H1 (cell line): ENCODE data around the gene ACTN2. TPM values are rescaled to one million over a fixed set of nuclear protein-coding genes. Genes with fewer than 3 reads are reported as not detected.

Experiments used
- CTCF ChIA-PET: fragments of 300-600 bp; sonication (Branson Sonifier 250); formaldehyde crosslinking; loops from one replicate; lab custom pipeline; 2021; ENCODE audit not compliant: partially characterized antibody; lab: Charles Lee
- POLR2A ChIA-PET: fragments of 300-600 bp; sonication (Branson Sonifier 250); formaldehyde crosslinking; loops from one replicate; lab custom pipeline; 2021; ENCODE audit warnings: inconsistent platforms; ENCODE audit not compliant: partially characterized antibody; lab: Charles Lee
- DNase-seq, 2 experiments: peaks; one replicate each; pipeline versions ENCODE4 v3.0.0 to v3.0.0-alpha.2; 2010 to 2022; ENCODE audit warnings: low spot score in 2 of 2, low read depth in 1 of 2, mixed read lengths in 1 of 2
- FAIRE-seq: peaks from 2 replicates; lab custom pipeline; 2011; peaks lifted over from hg19 to GRCh38; lab: Jason Lieb, UNC
- H2AFZ ChIP-seq: 2 replicates; pipeline ENCODE4 v1.8.1; 2012; ENCODE audit warnings: low read length, inconsistent platforms
- H2AK5ac ChIP-seq: 2 replicates; pipeline ENCODE4 v1.6.1; 2013; ENCODE audit warnings: low read depth, low read length
- H2BK120ac ChIP-seq: replicated peaks from 2 replicates; pipeline ENCODE3; 2013; ENCODE audit warnings: low read depth, low read length, inconsistent platforms
- H2BK12ac ChIP-seq: 2 replicates; pipeline ENCODE4 v1.6.1; 2013; ENCODE audit warnings: low read depth, low read length
- H2BK15ac ChIP-seq: 2 replicates; pipeline ENCODE4 v1.6.1; 2013; ENCODE audit warnings: low read length
- H2BK20ac ChIP-seq: 2 replicates; pipeline ENCODE4 v1.6.1; 2013; ENCODE audit warnings: low read length
- H2BK5ac ChIP-seq: 2 replicates; pipeline ENCODE4 v1.6.1; 2013; ENCODE audit warnings: low read depth, low read length
- H3K14ac ChIP-seq: 2 replicates; pipeline ENCODE4 v1.6.1; 2013; ENCODE audit warnings: inconsistent platforms; ENCODE audit not compliant: insufficient read length
- H3K18ac ChIP-seq: 2 replicates; pipeline ENCODE4 v1.6.1; 2013; ENCODE audit warnings: low read length; ENCODE audit errors: extremely low read depth
- H3K23ac ChIP-seq: 2 replicates; pipeline ENCODE4 v1.6.1; 2013; ENCODE audit warnings: inconsistent platforms; ENCODE audit not compliant: insufficient read length
- H3K23me2 ChIP-seq: 2 replicates; pipeline ENCODE4 v1.6.1; 2013; ENCODE audit warnings: low read depth, low read length
- H3K27ac ChIP-seq: 2 replicates; pipeline ENCODE4 v1.6.1; 2011; ENCODE audit warnings: low read depth, low read length, inconsistent platforms
- H3K27me3 ChIP-seq, 4 experiments: replicated peaks in 1 of 4; 1 replicate in 1 of 4; 2 replicates in 3 of 4; pipeline versions ENCODE4 v1.6.1 to v1.8.1; 2011 to 2013; ENCODE audit warnings: low read length in 3 of 4, mild to moderate bottlenecking in 3 of 4, inconsistent platforms in 2 of 4, mixed read lengths in 2 of 4, moderate library complexity in 1 of 4; ENCODE audit not compliant: control insufficient read depth in 3 of 4, insufficient read depth in 3 of 4; ENCODE audit errors: extremely low read depth in 1 of 4
- H3K36me3 ChIP-seq, 4 experiments: 2 replicates each; pipeline versions ENCODE4 v1.6.1 to v1.8.1; 2011 to 2013; ENCODE audit warnings: mild to moderate bottlenecking in 4 of 4, low read length in 3 of 4, moderate library complexity in 2 of 4, control low read depth in 1 of 4, inconsistent platforms in 1 of 4; ENCODE audit not compliant: insufficient read depth in 4 of 4, control insufficient read depth in 2 of 4
- H3K4ac ChIP-seq: replicated peaks from 2 replicates; pipeline ENCODE3; 2013; ENCODE audit warnings: low read length, low read depth, mixed read lengths, inconsistent platforms; ENCODE audit not compliant: insufficient read length
- H3K4me1 ChIP-seq, 4 experiments: replicated peaks in 1 of 4; 1 replicate in 1 of 4; 2 replicates in 3 of 4; pipeline versions ENCODE4 v1.6.1 to v1.8.1; 2011 to 2013; ENCODE audit warnings: low read length in 3 of 4, inconsistent platforms in 2 of 4, mixed read lengths in 1 of 4; ENCODE audit not compliant: insufficient read depth in 4 of 4, control insufficient read depth in 3 of 4
- H3K4me2 ChIP-seq, 2 experiments: 2 replicates each; pipeline versions ENCODE4 v1.6.1 to v1.8.1; 2011 to 2013; ENCODE audit warnings: low read depth in 2 of 2, low read length in 2 of 2, control low read depth in 1 of 2, inconsistent platforms in 1 of 2, mild to moderate bottlenecking in 1 of 2; ENCODE audit not compliant: insufficient read depth in 1 of 2
- H3K4me3 ChIP-seq, 4 experiments: fragments of 200-600, 300-600 bp in 1 of 4; sonication (generic), shearing (Covaris generic), sonication (Bioruptor Twin) in 1 of 4; 2 replicates each; pipeline versions ENCODE4 v1.5.1 to v1.8.1; 2011 to 2016; ENCODE audit warnings: low read length in 4 of 4, low read depth in 3 of 4, control low read depth in 2 of 4, inconsistent platforms in 2 of 4, mild to moderate bottlenecking in 2 of 4, mixed read lengths in 1 of 4, moderate library complexity in 1 of 4; ENCODE audit not compliant: insufficient read depth in 2 of 4; ENCODE audit errors: extremely low read depth in 1 of 4
- H3K56ac ChIP-seq: replicated peaks from 2 replicates; pipeline ENCODE3; 2013; ENCODE audit warnings: low read depth, mild to moderate bottlenecking, mixed read lengths, low read length, inconsistent platforms; ENCODE audit not compliant: insufficient read length
- H3K79me1 ChIP-seq: 2 replicates; pipeline ENCODE4 v1.6.1; 2013; ENCODE audit warnings: low read depth, low read length, control low read depth
- H3K79me2 ChIP-seq, 2 experiments: 2 replicates each; pipeline versions ENCODE4 v1.6.1 to v1.8.1; 2012 to 2013; ENCODE audit warnings: low read length in 2 of 2, mild to moderate bottlenecking in 2 of 2, inconsistent platforms in 1 of 2; ENCODE audit not compliant: insufficient read depth in 2 of 2, control insufficient read depth in 1 of 2
- H3K9ac ChIP-seq, 4 experiments: replicated peaks in 1 of 4; 1 replicate in 1 of 4; 2 replicates in 3 of 4; pipeline versions ENCODE4 v1.6.1 to v1.8.1; 2011 to 2013; ENCODE audit warnings: low read depth in 3 of 4, low read length in 3 of 4, control low read depth in 2 of 4, mild to moderate bottlenecking in 2 of 4, moderate library complexity in 2 of 4, inconsistent platforms in 1 of 4; ENCODE audit errors: extremely low read depth in 1 of 4
- H3K9me3 ChIP-seq, 2 experiments: 2 replicates each; pipeline versions ENCODE4 v1.6.1 to v1.8.1; 2012 to 2013; ENCODE audit warnings: mild to moderate bottlenecking in 2 of 2, moderate library complexity in 2 of 2, control low read depth in 1 of 2, inconsistent platforms in 1 of 2, low read depth in 1 of 2, low read length in 1 of 2, mixed read lengths in 1 of 2; ENCODE audit not compliant: insufficient read depth in 2 of 2
- H4K20me1 ChIP-seq, 2 experiments: replicated peaks in 1 of 2; 2 replicates each; pipeline versions ENCODE3 to v1.8.1; 2011 to 2013; ENCODE audit warnings: inconsistent platforms in 2 of 2, low read length in 2 of 2, mild to moderate bottlenecking in 1 of 2; ENCODE audit not compliant: insufficient read depth in 2 of 2, control insufficient read depth in 1 of 2
- H4K5ac ChIP-seq: 2 replicates; pipeline ENCODE4 v1.6.1; 2013; ENCODE audit warnings: low read length, low read depth, mixed read lengths, inconsistent platforms; ENCODE audit not compliant: insufficient read length
- H4K8ac ChIP-seq: 2 replicates; pipeline ENCODE4 v1.8.0; 2013; ENCODE audit warnings: mild to moderate bottlenecking, moderate library complexity, low read length, inconsistent platforms; ENCODE audit not compliant: insufficient read depth; ENCODE audit errors: extremely low read depth
- H4K91ac ChIP-seq: replicated peaks from 2 replicates; pipeline ENCODE3; 2013; ENCODE audit warnings: low read length, mixed read lengths, inconsistent platforms; ENCODE audit not compliant: insufficient read length
- BACH1 ChIP-seq: IDR thresholded peaks from 2 replicates; pipeline ENCODE4 v1.6.1; 2012; ENCODE audit warnings: low read length, improper control_type of control experiment
- CHD1 ChIP-seq: IDR thresholded peaks from 2 replicates; pipeline ENCODE4 v1.6.1; 2012; ENCODE audit warnings: low read depth, low read length, improper control_type of control experiment
- EP300 ChIP-seq, 2 experiments: IDR thresholded peaks; 1 replicate in 1 of 2; 2 replicates in 1 of 2; pipeline ENCODE4 v1.6.1; 2011 to 2012; ENCODE audit warnings: low read depth in 2 of 2, low read length in 2 of 2, mild to moderate bottlenecking in 2 of 2, borderline replicate concordance in 1 of 2, inconsistent platforms in 1 of 2, moderate library complexity in 1 of 2
- GABPA ChIP-seq: IDR thresholded peaks from 2 replicates; pipeline ENCODE4 v1.6.1; 2011; ENCODE audit warnings: mild to moderate bottlenecking, low read length, moderate library complexity, borderline replicate concordance; ENCODE audit not compliant: insufficient read depth
- GTF2F1 ChIP-seq: IDR thresholded peaks from 2 replicates; pipeline ENCODE4 v1.6.1; 2012; ENCODE audit warnings: low read depth, low read length, improper control_type of control experiment, borderline replicate concordance
- KDM1A ChIP-seq: fragments of 200-600, 300-600 bp; sonication (generic); IDR thresholded peaks from 2 replicates; pipeline ENCODE4 v1.7.1; 2016; ENCODE audit warnings: mild to moderate bottlenecking, low read length, borderline replicate concordance
- PHF8 ChIP-seq: fragments of 200-600 bp; sonication (generic); conservative IDR thresholded peaks from 2 replicates; pipeline ENCODE4 v1.7.1; 2012; ENCODE audit warnings: low read depth, mild to moderate bottlenecking, inconsistent platforms, low read length, moderate library complexity
- SAP30 ChIP-seq: fragments of 300-600 bp; sonication (generic); IDR thresholded peaks from 2 replicates; pipeline ENCODE4 v1.7.1; 2012; ENCODE audit warnings: low read length, moderate library complexity, mild to moderate bottlenecking, inconsistent platforms; ENCODE audit not compliant: insufficient read depth, insufficient replicate concordance
- SRF ChIP-seq: IDR thresholded peaks from 2 replicates; pipeline ENCODE4 v1.6.1; 2011; ENCODE audit warnings: mild to moderate bottlenecking, low read depth, low read length, moderate library complexity
- TAF7 ChIP-seq: optimal IDR thresholded peaks from 2 replicates; pipeline ENCODE3; 2011; ENCODE audit warnings: low read depth, mild to moderate bottlenecking, inconsistent platforms, low read length, moderate library complexity, borderline replicate concordance
- WGBS, 2 experiments: shearing (Covaris generic) in 1 of 2; methylation state at CpG; one replicate each; pipeline versions ENCODE4 v1.1.6 to v1.1.7; 2013 to 2015; ENCODE audit warnings: low lambda C conversion rate in 2 of 2, mixed read lengths in 2 of 2, inconsistent platforms in 1 of 2, low coverage in 1 of 2, missing lambda C conversion rate in 1 of 2; ENCODE audit not compliant: insufficient replicate concordance in 2 of 2, insufficient coverage in 1 of 2, insufficient read length in 1 of 2; ENCODE audit errors: extremely low coverage in 1 of 2, missing lambda C conversion rate in 1 of 2; 5-methylcytosine and 5-hydroxymethylcytosine counted together
- polyA plus RNA-seq, 7 experiments: library from polyadenylated mRNA; depleted of rRNA in 3 of 7; stranded (reverse) in 5 of 7; unstranded in 2 of 7; fragments of >200 nt in 5 of 7; fragments of 200-250 nt in 2 of 7; gene quantifications; 1 replicate in 5 of 7; 2 replicates in 1 of 7; 4 replicates in 1 of 7; pipeline versions ENCODE4 v1.2.1 to v1.2.3, GENCODE V29; 2011 to 2013; ENCODE audit warnings: missing spikeins in 2 of 7, mixed read lengths in 2 of 7
- total RNA-seq: library from RNA; stranded (reverse); fragmentation: NEBNext Ultra II Directional; extraction: Animal tissue kit (Norgen Biotek cat#: 25700); gene quantifications from 2 replicates; pipeline ENCODE4 v1.2.1, GENCODE V29; 2021
- TF ChIP-seq, protein P1 (sequence below): IDR thresholded peaks from 2 replicates; pipeline ENCODE4 v1.6.1; 2012; ENCODE audit warnings: low read length, inconsistent platforms
- TF ChIP-seq, protein P2 (sequence below): IDR thresholded peaks from 2 replicates; pipeline ENCODE4 v1.6.1; 2012; ENCODE audit warnings: inconsistent platforms

The ACTN2 gene
- total and polyA plus RNA-seq, 2 of the 8 experiments (the other 6 are each of a cell fraction or from before 2014, with no cell fraction given): 1.9 to 4.1 TPM

DNA sequence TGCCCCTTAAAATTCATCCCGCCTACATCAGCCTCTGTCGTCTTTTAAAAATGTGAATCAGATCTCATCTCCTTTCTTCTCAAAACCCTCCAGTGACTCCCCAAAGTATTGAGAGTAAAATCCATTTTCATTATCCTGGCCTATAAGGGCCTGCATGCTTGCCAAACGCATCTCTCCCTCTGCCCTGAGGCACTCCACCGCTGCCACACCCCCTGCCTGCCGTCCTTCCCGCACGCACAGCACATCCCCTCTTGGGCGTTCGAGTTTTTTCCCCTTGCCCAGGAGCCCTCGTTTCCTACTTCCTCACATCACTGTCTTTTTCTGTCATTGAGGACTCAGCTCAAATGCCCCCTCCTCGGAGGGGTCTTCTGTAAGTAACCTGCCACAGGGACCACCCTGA lies 55.5 kb downstream of the ACTN2 start:
- Histone ChIP-seq H2BK15ac (no peak overlapping the region), H3K23ac (no peak overlapping the region), H2BK12ac (no peak overlapping the region), H3K27me3 (no peaks in the 10 kb centered on the region), H4K91ac (no peak overlapping the region), H3K4me1 (no peaks in the 10 kb centered on the region; a peak in 1 of 7 replicates), H3K79me1 (no peaks in the 10 kb centered on the region), H2BK5ac (no peak overlapping the region), H4K8ac (no peak overlapping the region), H2AK5ac (no peak overlapping the region), H3K56ac (no peak overlapping the region), H3K79me2 (no peaks in the 10 kb centered on the region), H2AFZ (no peak overlapping the region), H3K9ac (no peak overlapping the region; a peak in 1 of 7 replicates), H4K5ac (no peak overlapping the region), H4K20me1 (no peaks in the 10 kb centered on the region), H3K27ac (no peak overlapping the region), H3K4ac (no peak overlapping the region), H3K14ac (no peak overlapping the region), H2BK120ac (no peak overlapping the region), H3K4me2 (no peak overlapping the region), H3K4me3 (no peak overlapping the region), H3K18ac (no peak overlapping the region), H3K36me3 (peaks cover 0 to 8% (median 0%) of the 10 kb centered on the region in 4 experiments; a peak in 3 of 8 replicates), H2BK20ac (no peak overlapping the region), H3K9me3 (no peaks in the 10 kb centered on the region), H3K23me2 (no peaks in the 10 kb centered on the region)
- ChIA-PET CTCF (interaction anchor here (2.6 kb wide), 1 partner anchor 18 kb away, joined by 10 read pairs; no protein-coding TSS in a partner anchor), POLR2A (no interaction called here)
- FAIRE-seq (no peak), DNase-seq (no peak)
- WGBS, 2 experiments: 88% methylated on average over 11 of the region's 11 CpGs; no CpG with 5 or more reads in 1 of the 2 experiments
- TF ChIP-seq CHD1 (no peak), GABPA (no peak), SAP30 (no peak), SRF (no peak), BACH1 (no peak), EP300 (IDR thresholded peaks at IDR 0.05; ENCODE audit: borderline replicate concordance in 1 of 2, low read depth in 2 of 2, low read length in 2 of 2) (no peak), KDM1A (no peak), GTF2F1 (no peak), PHF8 (no peak), TAF7 (no peak)
- TF ChIP-seq, protein P1, sequence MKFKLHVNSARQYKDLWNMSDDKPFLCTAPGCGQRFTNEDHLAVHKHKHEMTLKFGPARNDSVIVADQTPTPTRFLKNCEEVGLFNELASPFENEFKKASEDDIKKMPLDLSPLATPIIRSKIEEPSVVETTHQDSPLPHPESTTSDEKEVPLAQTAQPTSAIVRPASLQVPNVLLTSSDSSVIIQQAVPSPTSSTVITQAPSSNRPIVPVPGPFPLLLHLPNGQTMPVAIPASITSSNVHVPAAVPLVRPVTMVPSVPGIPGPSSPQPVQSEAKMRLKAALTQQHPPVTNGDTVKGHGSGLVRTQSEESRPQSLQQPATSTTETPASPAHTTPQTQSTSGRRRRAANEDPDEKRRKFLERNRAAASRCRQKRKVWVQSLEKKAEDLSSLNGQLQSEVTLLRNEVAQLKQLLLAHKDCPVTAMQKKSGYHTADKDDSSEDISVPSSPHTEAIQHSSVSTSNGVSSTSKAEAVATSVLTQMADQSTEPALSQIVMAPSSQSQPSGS: no peak
- TF ChIP-seq, protein P2, sequence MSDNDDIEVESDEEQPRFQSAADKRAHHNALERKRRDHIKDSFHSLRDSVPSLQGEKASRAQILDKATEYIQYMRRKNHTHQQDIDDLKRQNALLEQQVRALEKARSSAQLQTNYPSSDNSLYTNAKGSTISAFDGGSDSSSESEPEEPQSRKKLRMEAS: no peak
